Stimulated activated naive CD4-positive, alpha-beta T cell treated with Interleukin-2 at 50 U/mL for 16 hours (primary cell): ENCODE data around the gene COL25A1.
"Not testable (repeated sequence)": the region's sequence is repeated elsewhere in the genome, so short reads cannot be mapped to it uniquely, and the experiment has no call there.

Source experiments
- DNase-seq: peaks from one replicate; lab custom pipeline; 2025; lab: John Stamatoyannopoulos, UW

COL25A1 gene

DNA sequence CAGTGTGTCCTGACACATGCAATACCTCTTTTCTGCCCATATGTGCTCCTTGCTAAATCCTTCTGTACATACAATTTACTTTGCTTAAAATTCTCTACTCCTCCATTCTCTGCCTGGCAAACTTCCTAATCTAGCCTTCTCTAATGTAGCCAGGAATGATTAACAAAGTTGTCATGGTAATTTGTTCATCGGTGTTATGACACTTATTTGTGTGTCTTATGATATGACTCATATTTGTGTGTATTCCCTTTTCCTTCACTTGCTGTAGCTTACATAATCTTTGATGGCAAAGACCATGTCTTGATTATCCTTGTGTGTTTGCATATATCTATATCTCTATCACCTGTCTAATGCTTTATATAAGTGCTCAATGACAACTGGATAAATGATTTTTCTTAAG, 133.3 kb downstream of the COL25A1 start:
- no peak for DNase-seq

GRCh38 chr4:109166586-109166985, 135.9 kb downstream of the COL25A1 start:
- no peak for DNase-seq

DNA sequence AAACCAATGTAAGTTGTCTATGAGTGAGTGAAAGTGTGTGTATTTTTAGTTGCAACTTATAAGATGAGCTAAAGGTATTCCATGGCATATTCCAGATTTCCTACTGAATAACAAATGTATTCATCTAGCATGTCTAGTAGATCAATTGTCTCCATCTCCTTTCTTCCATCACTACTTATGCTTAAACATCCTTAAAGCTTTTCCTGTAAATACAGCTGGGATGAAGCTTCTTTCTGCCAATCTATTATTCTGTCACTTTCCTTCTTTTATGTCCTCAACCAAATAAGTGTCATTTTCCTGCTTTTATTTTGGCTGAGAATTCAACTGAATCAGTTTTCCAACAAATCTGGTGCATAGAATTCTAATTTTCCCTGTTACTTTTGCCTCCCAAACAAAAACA, 136.3 kb downstream of the COL25A1 start:
- no peak for DNase-seq

DNA sequence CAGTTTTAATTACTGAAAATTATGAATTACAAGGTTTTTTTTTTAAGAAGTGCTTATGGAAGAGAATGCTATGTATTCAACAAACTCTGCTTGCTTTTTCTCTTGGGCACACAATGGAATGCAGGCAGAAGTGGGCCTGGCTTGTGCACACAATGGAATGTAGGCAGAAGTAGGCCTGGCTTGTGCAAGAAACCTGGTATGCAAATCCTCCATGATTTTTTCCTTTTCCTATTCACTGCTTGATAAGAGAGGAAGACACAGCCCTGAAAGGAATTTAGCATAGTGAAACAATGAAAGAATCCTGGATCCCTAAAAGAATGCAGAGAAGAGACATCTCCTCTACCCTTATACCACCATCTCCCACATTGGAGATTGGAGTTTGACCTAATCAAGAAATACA, 138.4 kb downstream of the COL25A1 start:
- no peak for DNase-seq

- DNase-seq, result no peak
These were observed 139.0 kb downstream of the COL25A1 start for GRCh38 chr4:109163493-109163892.

GRCh38 chr4:109162759-109163158, 139.7 kb downstream of the COL25A1 start:
- DNase-seq, result no peak

- no peak for DNase-seq
These were observed 142.0 kb downstream of the COL25A1 start for GRCh38 chr4:109160494-109160893.

GRCh38 chr4:109157696-109158095, 144.8 kb downstream of the COL25A1 start:
- DNase-seq, result no peak

DNA sequence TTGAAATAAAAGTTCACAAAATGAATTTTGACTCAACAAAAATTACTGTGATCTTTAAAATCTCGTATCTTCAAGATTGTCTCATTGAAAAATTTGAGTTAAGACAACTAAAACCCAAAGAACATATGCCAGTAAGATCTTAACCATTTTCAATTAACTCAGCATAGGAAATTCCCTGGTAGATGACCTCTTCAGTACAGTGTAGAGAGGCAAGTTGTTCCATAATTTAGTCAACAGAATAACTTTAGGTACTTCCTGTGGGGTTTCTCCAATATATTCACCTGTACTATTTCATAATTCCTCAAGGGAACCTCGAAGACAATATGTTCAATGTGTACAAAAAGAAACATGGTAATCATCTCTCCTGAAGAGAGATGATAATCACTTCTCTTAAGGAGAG, 145.3 kb downstream of the COL25A1 start:
- no peak for DNase-seq

GRCh38 chr4:109156356-109156755, 146.1 kb downstream of the COL25A1 start:
- DNase-seq, result no peak

GRCh38 chr4:109155682-109156283, 146.7 kb downstream of the COL25A1 start:
- DNase-seq, result no peak

GRCh38 chr4:109155084-109155483, 147.4 kb downstream of the COL25A1 start:
- DNase-seq, result no peak

DNA sequence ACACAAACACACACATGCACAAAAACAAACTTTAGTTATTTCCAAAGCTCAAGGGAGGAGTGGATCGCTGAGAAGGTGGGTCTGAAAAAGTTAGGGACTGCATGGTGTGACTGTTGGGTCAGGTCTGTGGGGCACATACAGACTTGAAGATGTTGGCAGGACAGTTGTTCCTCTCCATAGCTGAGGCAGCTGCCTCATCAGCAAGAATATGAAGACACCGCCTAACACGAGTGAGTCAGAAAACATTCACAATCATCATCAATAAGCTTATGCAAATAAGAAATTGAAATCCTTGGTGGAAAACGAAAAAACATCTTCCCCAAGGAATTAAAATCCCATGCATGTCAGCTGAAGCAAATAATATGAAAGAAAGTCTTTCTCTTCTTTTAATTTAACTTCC, 148.0 kb downstream of the COL25A1 start:
- no peak for DNase-seq

GRCh38 chr4:109149836-109150235, 152.6 kb downstream of the COL25A1 start:
- no peak for DNase-seq

DNA sequence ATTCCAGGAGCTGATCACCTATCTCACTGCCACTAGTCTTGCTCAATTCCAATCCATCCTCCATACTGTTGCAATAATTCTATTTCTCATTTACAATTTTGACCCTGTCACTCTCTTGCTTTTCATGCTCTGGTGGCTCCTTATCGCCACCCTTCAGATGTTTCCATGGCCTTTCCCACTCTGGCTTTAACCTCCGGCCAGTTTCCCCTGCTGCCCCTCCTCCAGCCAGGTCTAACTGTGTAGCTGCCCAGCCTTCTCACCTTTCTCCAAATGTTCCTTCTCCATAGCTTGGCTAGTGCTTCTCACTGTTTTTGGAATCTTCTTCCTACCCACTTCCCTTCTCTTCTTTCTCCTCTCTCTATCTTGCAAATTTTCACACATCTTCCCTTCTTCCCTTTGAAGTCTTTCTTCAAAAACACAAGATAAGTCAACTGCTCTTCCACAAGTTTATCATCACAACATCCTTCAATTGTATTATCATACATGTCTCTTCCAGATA, 153.8 kb downstream of the COL25A1 start:
- no peak for DNase-seq

DNA sequence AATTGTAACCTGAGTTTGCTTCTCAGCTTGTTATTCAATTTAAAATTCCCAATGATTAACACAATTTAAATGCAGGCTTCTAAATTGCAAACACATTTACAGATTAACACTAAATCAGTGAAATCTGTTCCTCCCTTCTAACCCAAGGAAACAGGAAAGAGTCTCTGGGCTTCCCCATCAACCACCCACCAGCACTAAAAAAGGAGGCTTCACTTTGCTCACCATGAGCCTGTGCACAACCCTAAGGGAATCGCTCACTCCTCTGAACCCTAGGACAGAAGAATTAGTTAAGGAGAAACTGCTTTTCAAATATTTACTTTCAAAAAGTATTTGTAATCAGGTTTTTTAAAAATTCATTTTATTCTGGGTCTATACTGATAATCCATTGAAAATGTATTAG, 155.3 kb downstream of the COL25A1 start:
- DNase-seq, result no peak

- DNase-seq, result no peak
These were observed 156.0 kb downstream of the COL25A1 start for GRCh38 chr4:109146499-109146898.

DNA sequence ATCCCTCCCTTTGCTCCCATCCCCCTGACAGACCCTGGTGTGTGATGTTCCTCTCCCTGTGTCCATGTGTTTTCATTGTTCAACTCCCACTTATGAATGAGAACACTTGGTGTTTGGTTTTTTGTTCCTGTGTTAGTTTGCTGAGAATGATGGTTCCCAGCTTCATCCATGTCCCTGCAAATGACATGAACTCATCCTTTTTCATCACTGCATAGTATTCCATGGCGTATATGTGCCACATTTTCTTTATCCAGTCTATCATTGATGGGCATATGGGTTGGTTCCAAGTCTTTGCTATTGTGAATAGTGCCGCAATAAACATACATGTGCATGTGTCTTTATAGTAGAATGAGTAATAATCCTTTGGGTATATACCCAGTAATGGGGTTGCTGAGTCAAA, 164.3 kb downstream of the COL25A1 start:
- DNase-seq, result not testable (repeated sequence)

DNA sequence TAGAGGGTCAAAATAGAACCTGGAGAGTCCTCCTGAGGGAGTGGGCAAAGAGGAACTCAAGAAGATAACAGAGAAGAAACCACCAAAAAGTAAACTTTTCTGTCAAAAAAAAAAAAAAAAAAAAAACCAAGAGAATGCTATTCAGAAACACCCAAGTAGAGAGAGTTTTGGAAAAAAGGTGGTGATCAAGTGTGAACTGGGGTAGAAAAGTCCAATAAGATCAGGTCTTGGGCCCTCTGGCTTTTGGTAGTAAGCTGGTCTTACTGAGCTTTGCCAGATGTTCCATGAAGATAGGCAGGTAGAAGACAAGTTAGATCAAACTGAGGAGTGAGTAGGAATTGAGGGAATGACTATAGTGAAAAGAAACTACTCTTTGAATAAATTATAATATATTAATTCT, 167.5 kb downstream of the COL25A1 start:
- DNase-seq, result no peak

- no peak for DNase-seq
These were observed 168.2 kb downstream of the COL25A1 start for GRCh38 chr4:109134268-109134667.

- no peak for DNase-seq
These were observed 170.9 kb downstream of the COL25A1 start for GRCh38 chr4:109131559-109131958.

DNA sequence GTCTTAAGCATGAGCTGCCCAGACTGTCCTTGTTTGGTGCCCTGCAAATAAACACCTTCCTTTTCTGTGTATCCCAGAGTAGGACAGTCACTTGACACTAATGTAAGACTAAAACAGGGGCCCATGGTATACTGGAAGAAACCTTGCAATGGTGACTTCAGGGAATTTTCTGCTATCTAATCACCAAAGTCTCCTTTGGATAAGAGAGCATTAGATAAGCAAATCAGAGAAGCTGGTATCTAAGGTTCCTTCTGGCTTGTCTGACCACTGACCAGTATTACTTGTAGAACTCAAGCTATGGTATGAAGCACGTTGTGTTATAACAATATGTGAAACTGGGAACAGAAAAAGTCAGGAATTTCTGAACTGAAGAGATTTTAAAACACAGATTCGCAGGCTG, 173.9 kb downstream of the COL25A1 start:
- DNase-seq, result no peak

DNA sequence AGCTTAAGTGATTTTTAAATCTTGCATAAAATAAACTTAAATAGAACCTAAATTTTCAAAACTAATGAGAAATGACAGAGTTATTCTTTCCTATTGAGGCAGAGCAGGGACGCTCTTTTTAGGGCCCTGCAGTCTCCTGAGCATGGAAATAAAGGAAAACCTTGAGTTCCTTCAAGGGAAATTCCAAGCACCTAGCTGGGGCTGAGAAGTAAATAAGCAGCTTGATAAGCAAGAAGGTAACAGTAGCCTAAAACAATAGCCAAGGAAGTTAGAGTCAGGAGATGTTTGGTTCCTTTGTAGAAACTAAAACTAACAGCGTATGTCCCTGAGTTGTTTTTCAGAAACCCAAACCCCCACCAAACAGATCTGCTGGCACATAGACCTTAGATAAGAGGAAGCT, 174.6 kb downstream of the COL25A1 start:
- DNase-seq, result no peak

DNA sequence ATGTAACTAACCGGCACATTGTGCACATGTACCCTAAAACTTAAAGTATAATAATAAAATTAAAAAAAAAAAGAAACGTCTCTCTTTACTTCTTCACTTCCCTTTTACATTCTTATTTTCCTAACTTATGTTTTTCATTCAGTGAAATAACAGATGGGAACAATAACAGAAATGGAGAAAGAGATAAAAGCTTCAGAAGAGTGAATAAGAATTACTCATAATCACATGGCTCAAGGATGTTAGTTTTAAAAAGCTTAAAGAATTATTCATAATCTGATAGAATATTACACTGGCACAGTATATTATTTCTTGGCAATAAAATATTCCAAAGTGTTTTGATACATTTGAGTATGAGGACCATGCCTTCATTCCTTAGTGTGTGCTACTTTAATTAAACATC, 175.6 kb downstream of the COL25A1 start:
- DNase-seq, result no peak

DNA sequence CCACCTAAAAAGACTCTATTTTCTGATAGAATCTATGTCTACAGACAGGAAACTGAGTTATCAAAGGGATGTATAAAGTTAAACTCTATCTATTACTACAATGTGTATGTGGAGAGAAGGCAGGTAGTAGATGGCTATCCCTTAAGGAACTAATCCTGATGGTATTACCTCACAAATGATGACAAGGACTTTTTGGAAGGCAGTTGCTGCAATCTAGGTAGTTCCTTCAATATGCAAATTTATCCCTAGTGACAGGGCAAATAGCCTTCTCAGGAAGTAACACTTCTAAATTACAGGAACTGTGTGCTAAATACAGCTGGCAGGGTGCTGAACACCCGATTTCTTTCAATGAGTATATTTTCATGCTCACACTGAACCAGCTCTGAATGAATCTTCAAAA, 177.4 kb downstream of the COL25A1 start:
- no peak for DNase-seq
